Activated CD8-positive, alpha-beta memory T cell treated with anti-CD3 and anti-CD28 coated beads for 36 hours (primary cell): ENCODE data around the gene CGA. TPM values are rescaled to one million over a fixed set of nuclear protein-coding genes. Genes with fewer than 3 reads are reported as not detected.
"Not testable (repeated sequence)": the region's sequence is repeated elsewhere in the genome, so short reads cannot be mapped to it uniquely, and the experiment has no call there.

ENCODE experiments used
- CTCF ChIA-PET: fragments of 350-600 bp; sonication (Branson Sonifier 250); formaldehyde crosslinking; loops from one replicate; lab custom pipeline; 2021; ENCODE audit warnings: antibody characterized with exemption; lab: Charles Lee
- POLR2A ChIA-PET: fragments of 350-600 bp; sonication (Branson Sonifier 250); formaldehyde crosslinking; loops from one replicate; lab custom pipeline; 2021; ENCODE audit warnings: antibody characterized with exemption; lab: Charles Lee
- total RNA-seq, 2 experiments: library from RNA; stranded (reverse); gene quantifications; one replicate each; pipeline ENCODE4 v1.2.3, GENCODE V29; 2021

CGA gene
- not detected for total RNA-seq

GRCh38 chr6:87095087-87095509 is at the start of gene CGA:
Gene CGA, minus strand, starts transcription at chr6:87095106. Its CDS starts 6,906 bp downstream, at chr6:87088200.
- ChIA-PET POLR2A (no interaction called here), CTCF (interaction anchor here (0.9 to 1.4 kb wide), 2 partner anchors 8 to 16 kb away, joined by 3 read pairs; no protein-coding TSS in a partner anchor)

GRCh38 chr6:87139927-87140326 is 45.0 kb upstream of the CGA start:
- POLR2A ChIA-PET: not testable (repeated sequence)
- CTCF ChIA-PET: interaction anchor here (1.0 to 1.5 kb wide), 6 partner anchors 12 to 199 kb away, joined by 3 to 4 read pairs (median 3); partner anchors contain the start of gene SMIM8

DNA sequence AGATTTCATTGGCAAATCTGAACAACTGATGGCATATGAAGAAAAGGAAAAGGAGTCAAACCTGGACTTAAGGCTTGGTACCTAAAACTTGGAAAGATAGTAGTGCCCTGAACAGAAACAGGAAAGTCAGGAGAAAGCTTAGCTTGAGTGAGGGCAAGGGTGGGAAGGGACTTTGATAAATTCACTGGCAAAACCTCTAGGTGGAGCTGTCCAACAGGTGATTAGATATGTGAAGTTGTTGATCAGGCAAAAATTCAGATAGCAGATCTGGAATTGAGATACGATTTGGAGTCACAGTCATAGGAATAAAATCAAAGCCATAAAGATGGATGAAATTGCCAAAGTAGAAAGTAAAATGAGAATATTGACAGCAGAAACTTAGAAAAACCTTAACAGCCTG is 44.3 kb upstream of the CGA start:
- CTCF ChIA-PET: interaction anchor here (0.7 to 1.5 kb wide), 7 partner anchors 9 to 199 kb away, joined by 3 read pairs; no protein-coding TSS in a partner anchor
- POLR2A ChIA-PET: no interaction called here

- POLR2A ChIA-PET: no interaction called here
- CTCF ChIA-PET: no interaction called here
Observed at GRCh38 chr6:87136963-87137362, 42.1 kb upstream of the CGA start.

DNA sequence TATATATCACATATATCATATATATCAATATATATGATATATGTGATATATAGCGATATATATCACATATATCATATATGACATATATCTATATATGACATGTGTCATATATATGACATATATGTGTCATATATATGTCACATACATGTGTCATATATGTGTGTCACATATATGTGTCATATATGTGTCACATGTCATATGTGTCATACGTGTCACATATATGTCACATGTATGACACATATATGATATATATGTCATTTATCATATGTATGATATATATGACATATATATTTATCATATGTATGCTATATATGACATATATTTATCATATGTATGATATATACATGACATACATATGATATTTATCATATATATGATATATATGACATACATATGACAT is 32.8 kb upstream of the CGA start:
- CTCF ChIA-PET: no interaction called here
- POLR2A ChIA-PET: no interaction called here

DNA sequence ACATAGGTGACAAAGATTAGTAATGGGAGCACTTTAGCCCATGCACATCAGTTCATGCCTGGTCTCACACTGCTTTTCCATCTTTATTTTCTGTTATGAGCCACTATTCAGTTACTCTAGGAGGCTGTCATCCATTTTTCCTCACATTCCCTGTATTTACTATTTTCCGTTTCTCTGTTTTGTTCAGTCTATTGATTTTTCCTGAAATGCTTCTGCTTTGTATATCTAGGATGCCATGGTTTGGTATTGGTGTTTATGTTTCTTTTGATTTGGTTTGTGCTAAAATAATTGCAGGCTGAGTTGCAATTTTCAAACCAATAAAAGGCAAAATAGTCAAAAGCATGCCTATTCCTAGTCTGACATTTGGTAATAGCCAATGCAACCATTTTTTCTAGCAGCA is 31.6 kb upstream of the CGA start:
- ChIA-PET POLR2A (no interaction called here), CTCF (no interaction called here)

- CTCF ChIA-PET: no interaction called here
Observed at GRCh38 chr6:87124074-87124473, 29.2 kb upstream of the CGA start.

DNA sequence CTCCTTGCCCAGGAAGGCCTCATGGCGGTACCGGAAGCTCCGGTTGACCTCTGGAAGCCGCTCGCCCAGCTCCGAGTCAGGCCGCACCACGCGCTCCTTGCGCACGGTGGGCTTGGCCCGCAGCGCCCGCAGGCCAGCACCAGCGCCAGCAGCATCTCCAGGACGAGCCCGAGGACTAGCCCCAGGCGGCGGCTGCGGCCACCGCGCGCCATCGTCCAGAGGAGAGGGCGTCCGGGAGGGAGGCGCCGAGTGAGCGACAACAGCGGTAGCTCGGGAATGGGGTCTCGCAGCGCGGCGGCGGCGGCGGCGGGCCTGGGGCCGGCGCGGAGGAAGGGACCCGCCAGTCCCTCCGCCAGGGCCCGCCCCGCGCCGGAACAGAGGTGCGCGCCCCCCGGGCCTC is 27.6 kb upstream of the CGA start:
- ChIA-PET CTCF (no interaction called here), POLR2A (no interaction called here)

More at GRCh38 chr6:87124074-87124473, 29.2 kb upstream of the CGA start:
- POLR2A ChIA-PET: no interaction called here

DNA sequence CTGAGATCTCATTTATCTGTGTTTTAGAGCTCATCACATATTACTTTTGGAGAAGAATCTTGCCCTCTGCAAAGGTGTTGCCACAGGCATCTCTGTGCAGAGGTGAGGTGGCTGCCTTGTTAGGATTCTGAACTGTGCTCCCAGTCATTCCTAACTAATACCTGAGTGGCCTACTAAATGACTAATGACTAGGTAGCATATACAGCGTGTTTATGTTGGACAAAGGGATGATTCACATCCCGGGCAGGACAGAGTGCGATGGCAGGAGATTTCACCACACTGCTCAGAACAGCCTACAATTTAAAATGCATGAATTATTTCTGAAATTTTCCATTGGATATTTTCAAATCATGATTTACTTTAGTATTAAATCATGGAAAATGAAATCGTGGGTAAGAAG is 23.1 kb upstream of the CGA start:
- ChIA-PET POLR2A (no interaction called here), CTCF (no interaction called here)

GRCh38 chr6:87116922-87117321 is 22.0 kb upstream of the CGA start:
- ChIA-PET POLR2A (no interaction called here), CTCF (interaction anchor here (1.4 kb wide), 1 partner anchor 52 kb away, joined by 3 read pairs; no protein-coding TSS in a partner anchor)

- ChIA-PET POLR2A (interaction anchor here (0.6 kb wide), 1 partner anchor 10 kb away, joined by 3 read pairs; no protein-coding TSS in a partner anchor), CTCF (interaction anchor here (0.8 to 1.4 kb wide), 2 partner anchors 23 to 54 kb away, joined by 3 read pairs; no protein-coding TSS in a partner anchor)
Observed at GRCh38 chr6:87115402-87116135, 20.7 kb upstream of the CGA start.

DNA sequence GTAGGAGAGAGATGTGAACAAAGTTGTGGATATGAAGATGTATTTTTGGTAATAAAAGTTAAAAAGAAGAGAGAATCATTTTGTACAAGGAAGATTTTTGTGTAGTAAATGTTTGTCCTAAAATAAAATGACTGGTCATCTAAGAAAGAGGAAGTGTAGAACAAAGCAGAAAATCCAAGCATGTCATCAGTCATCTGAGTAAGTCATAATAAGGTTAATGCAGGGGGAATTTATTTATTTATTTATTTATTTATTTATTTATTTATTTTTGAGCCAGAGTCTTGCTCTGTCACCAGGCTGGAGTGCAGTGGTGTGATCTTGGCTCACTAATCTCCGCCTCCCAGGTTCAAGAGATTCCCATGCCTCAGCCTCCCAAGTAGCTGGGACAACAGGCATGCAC is 15.7 kb upstream of the CGA start:
- CTCF ChIA-PET: no interaction called here
- POLR2A ChIA-PET: no interaction called here

DNA sequence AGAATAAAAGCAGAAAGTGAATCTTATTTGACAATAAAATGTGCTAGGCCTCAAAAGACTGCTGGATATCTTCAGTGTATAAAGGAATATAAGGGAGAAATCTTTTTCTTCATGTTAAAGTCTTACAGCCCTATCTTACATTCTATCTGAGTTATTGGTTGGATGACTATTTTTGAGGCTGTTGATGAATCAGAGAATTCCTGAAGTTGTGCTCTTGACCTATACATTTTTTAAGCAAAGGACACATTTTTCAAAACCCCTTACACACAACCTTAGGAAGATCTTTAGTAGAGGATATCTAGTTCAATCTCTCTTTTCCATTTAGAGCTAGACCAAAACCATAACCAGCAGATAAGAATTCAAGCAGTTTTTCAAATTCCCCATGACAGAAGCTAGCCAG is 10.9 kb upstream of the CGA start:
- ChIA-PET CTCF (interaction anchor here (0.6 to 0.7 kb wide), 2 partner anchors 27 to 133 kb away, joined by 3 read pairs; no protein-coding TSS in a partner anchor), POLR2A (interaction anchor here (0.6 kb wide), 1 partner anchor 10 kb away, joined by 3 read pairs; no protein-coding TSS in a partner anchor)

- POLR2A ChIA-PET: no interaction called here
- CTCF ChIA-PET: interaction anchor here (0.7 to 1.3 kb wide), 2 partner anchors 30 to 38 kb away, joined by 3 read pairs; no protein-coding TSS in a partner anchor
Observed at GRCh38 chr6:87104667-87105066, 9.8 kb upstream of the CGA start.

DNA sequence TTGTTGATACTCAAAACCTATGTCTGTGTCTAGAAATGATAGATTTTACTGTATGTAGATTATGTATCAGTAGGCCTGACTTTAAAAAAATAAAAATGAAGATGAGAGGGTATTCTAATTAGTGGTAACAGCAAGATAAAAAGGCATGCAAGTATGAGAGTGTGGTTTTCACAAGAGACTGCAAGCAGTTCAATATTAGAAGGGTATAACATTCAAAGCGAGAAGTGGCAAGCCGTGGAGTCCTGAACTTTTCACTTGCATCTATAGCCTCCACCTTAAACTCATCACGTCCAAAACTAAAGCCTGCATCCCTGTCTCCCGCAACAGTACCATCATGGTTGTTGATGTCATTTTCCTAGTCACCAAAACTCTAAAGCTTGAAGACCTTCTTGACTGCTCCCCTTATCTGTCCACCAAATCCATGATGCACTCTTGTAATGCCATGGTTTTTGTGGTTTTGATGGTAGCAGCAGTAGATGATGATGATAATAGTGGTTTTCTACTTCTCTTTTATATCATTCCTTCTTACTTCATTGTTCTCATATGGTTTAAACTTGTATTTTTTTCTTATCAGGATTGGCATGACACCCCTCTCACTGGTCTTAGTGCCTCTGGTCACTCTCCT is 9.2 kb upstream of the CGA start:
- CTCF ChIA-PET: interaction anchor here (1.3 kb wide), 1 partner anchor 30 kb away, joined by 3 read pairs; no protein-coding TSS in a partner anchor
- POLR2A ChIA-PET: no interaction called here

DNA sequence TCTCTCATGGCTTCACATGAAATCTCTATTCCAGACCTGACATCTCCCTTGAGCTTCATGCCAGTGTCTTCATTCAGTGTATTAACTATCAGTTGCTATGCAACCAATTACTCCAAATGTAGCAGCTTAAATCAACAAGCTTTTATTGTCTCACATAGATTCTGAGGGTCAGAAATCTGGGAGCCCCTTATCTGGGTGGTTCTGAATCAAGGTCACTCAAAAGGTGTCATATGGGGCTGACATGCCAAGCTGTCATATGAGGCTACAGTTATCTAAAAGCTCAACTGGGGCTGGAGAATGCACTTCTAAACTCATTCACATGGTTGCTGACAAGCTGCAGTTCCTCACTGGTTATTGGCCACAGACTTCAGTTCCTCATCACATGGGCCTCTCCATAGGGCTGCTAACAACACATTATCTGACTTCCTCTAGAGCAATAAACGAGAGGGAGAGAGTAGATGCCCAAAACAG is 7.3 kb upstream of the CGA start:
- POLR2A ChIA-PET: no interaction called here

DNA sequence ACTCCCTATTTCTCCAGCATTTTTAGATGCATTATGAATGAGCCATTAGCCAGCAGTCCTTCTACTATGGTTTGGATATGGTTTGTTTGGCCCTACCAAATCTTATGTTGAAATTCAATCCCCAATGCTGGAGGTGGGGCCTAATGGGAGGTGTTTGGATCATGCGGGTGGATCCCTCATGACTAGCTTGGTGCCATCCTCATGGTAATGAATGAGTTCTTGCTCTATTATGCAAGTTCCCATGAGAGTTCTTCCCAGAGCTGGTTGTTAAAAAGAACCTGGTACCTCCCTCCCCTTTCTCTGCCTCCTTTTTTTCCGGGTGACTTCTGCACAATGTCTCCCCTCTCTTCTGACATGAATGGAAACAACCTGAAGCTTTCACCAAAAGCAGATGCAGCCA is 6.2 kb upstream of the CGA start:
- ChIA-PET CTCF (no interaction called here), POLR2A (no interaction called here)

More for the DNA sequence above, 7.3 kb upstream of the CGA start:
- CTCF ChIA-PET: no interaction called here

DNA sequence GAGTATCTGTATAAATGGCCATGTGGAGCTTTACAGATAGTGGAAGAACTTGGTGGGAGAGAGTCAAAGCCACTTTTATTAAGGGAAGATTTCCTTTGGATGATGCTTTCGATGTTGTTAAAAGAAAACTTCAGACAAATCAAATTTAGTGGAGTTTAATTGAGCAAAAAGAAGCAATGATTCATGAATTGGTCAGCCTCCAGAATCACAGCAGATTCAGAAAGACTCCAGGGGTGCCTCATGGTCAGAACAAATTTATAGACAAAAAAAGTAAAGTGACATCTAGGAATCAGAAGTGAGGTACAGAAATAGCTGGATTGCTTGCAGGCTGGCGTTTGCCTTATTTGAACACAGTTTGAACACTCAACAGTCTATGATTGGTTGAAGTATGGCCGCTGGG is 5.3 kb upstream of the CGA start:
- POLR2A ChIA-PET: no interaction called here
- CTCF ChIA-PET: interaction anchor here (1.5 kb wide), 1 partner anchor 21 kb away, joined by 4 read pairs; no protein-coding TSS in a partner anchor

GRCh38 chr6:87099472-87099871 is 4.6 kb upstream of the CGA start:
- CTCF ChIA-PET: interaction anchor here (1.5 kb wide), 1 partner anchor 20 kb away, joined by 4 read pairs; no protein-coding TSS in a partner anchor
- POLR2A ChIA-PET: no interaction called here

DNA sequence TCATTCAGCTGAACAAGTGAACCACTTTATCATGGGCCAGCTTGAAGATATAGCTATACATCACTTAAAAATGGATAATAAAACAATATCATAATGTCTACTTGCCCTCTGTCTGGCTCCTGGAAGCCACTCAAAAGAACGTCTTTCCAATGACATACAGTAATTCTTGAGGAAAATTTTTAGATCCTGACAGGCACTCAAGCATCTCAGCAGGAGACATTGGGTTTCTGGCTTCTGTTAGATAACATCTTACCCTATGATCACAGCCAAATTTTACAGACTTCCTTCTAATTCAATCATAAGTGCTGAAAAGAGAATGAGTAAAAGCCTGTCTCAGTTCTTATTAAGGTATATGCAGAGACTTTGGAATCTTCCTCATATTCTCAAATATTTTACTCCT is 330 bp downstream of the CGA start:
- CTCF ChIA-PET: interaction anchor here (0.9 to 1.4 kb wide), 2 partner anchors 8 to 16 kb away, joined by 3 read pairs; no protein-coding TSS in a partner anchor
- POLR2A ChIA-PET: no interaction called here
